Measurements from ENCODE around the gene CCNH. TPM values are rescaled to one million over a fixed set of nuclear protein-coding genes. Genes with fewer than 3 reads are reported as not detected.

CCNH gene
- total RNA-seq, 4 donors from 2014 or later: 110 to 218 (median 146) TPM

- Histone ChIP-seq H3K4me1 (peaks cover 6 to 10% of the 10 kb centered on the region in 2 donors), H3K9me3 (no peaks in the 10 kb centered on the region), H3K27me3 (no peaks in the 10 kb centered on the region), H3K36me3 (peaks cover 0 to 8% of the 10 kb centered on the region in 2 donors), H3K27ac (peak overlapping the region; percentile 78 to 99 (median 93)), H3K4me3 (replicated peaks in 1 of 3) (peak overlapping the region; percentile 26 to 80 (median 71))
- intact Hi-C loops (cut with DNase I): no loop called here
- 52 to 57% methylated on average over 3 of the region's 3 CpGs for WGBS, 2 donors
- no peak for TF ChIP-seq CTCF (IDR thresholded peaks at IDR 0.05)
- TF ChIP-seq POLR2A (IDR thresholded peaks at IDR 0.05): no peak
- no peak for DNase-seq
Observed at GRCh38 chr5:87413343-87413645, 564 bp upstream of the CCNH start.

GRCh38 chr5:87411973-87412629, 629 bp downstream of the CCNH start:
- DNase-seq: peak; percentile 23 to 27
- TF ChIP-seq CTCF (IDR thresholded peaks at IDR 0.05) (no peak), POLR2A (IDR thresholded peaks at IDR 0.05) (no peak)
- peaks cover 8 to 16% of the 10 kb centered on the region in 2 donors for H3K36me3 ChIP-seq
- WGBS, 2 donors: 0 to 1% methylated on average over 29 of the region's 29 CpGs
- H3K27ac ChIP-seq: peak overlapping the region; percentile 93 to 99 (median 94)
- H3K9me3 ChIP-seq: no peaks in the 10 kb centered on the region
- H3K27me3 ChIP-seq: no peaks in the 10 kb centered on the region
- peak overlapping the region; percentile 71 to 98 (median 80) for H3K4me3 ChIP-seq (replicated peaks in 1 of 3)
- intact Hi-C loops (cut with DNase I): no loop called here
- peaks cover 6 to 10% of the 10 kb centered on the region in 2 donors for H3K4me1 ChIP-seq

GRCh38 chr5:87411586-87411972, 1.2 kb downstream of the CCNH start:
- DNase-seq: no peak
- Histone ChIP-seq H3K27me3 (no peaks in the 10 kb centered on the region), H3K4me1 (peaks cover 6 to 10% of the 10 kb centered on the region in 2 donors), H3K9me3 (no peaks in the 10 kb centered on the region), H3K27ac (peak overlapping the region; percentile 93 to 99 (median 94)), H3K36me3 (peaks cover 8 to 20% of the 10 kb centered on the region in 2 donors), H3K4me3 (replicated peaks in 1 of 3) (peak overlapping the region; percentile 71 to 98 (median 80))
- 16 to 21% methylated on average over 5 of the region's 5 CpGs for WGBS, 2 donors
- intact Hi-C loops (cut with DNase I): no loop called here
- no peak for TF ChIP-seq CTCF (IDR thresholded peaks at IDR 0.05)
- TF ChIP-seq POLR2A (IDR thresholded peaks at IDR 0.05): no peak

- TF ChIP-seq CTCF (IDR thresholded peaks at IDR 0.05): no peak
- no peak for TF ChIP-seq POLR2A (IDR thresholded peaks at IDR 0.05)
- H3K4me3 ChIP-seq (replicated peaks in 1 of 3): no peak overlapping the region
- intact Hi-C loops (cut with DNase I): no loop called here
- H3K27ac ChIP-seq: peak overlapping the region in 1 of 3 donors; percentile 24
- H3K27me3 ChIP-seq: no peaks in the 10 kb centered on the region
- no peaks in the 10 kb centered on the region for H3K9me3 ChIP-seq
- 85 to 90% methylated on average over 1 of the region's 1 CpG for WGBS, 2 donors
- peaks cover 6 to 10% of the 10 kb centered on the region in 2 donors for H3K4me1 ChIP-seq
- DNase-seq: no peak
- peaks cover 8 to 22% of the 10 kb centered on the region in 2 donors for H3K36me3 ChIP-seq
Observed at GRCh38 chr5:87410931-87411330, 1.8 kb downstream of the CCNH start.

- no peak overlapping the region for H3K4me3 ChIP-seq (replicated peaks in 1 of 3)
- H3K9me3 ChIP-seq: no peaks in the 10 kb centered on the region
- WGBS, 2 donors: 87 to 88% methylated on average over 2 of the region's 2 CpGs
- no peak for TF ChIP-seq CTCF (IDR thresholded peaks at IDR 0.05)
- no peak for TF ChIP-seq POLR2A (IDR thresholded peaks at IDR 0.05)
- peaks cover 8 to 25% of the 10 kb centered on the region in 2 donors for H3K36me3 ChIP-seq
- DNase-seq: no peak
- H3K4me1 ChIP-seq: peaks cover 6 to 7% of the 10 kb centered on the region in 2 donors
- intact Hi-C loops (cut with DNase I): loop anchor here (5.0 kb wide), 1 partner anchor 336 kb away; no protein-coding TSS in a partner anchor
- H3K27ac ChIP-seq: no peak overlapping the region
- no peaks in the 10 kb centered on the region for H3K27me3 ChIP-seq
Observed at GRCh38 chr5:87408204-87408603, 4.5 kb downstream of the CCNH start.

Measured in thyroid gland (tissue), 4 donors.